Measurements from ENCODE around the gene PMIS2. TPM values are rescaled to one million over a fixed set of nuclear protein-coding genes. Genes with fewer than 3 reads are reported as not detected.

The PMIS2 gene
- total and polyA plus RNA-seq, 2 of the 8 experiments (the other 6 are each of a cell fraction or from before 2014, with no cell fraction given) = not detected

- no peak overlapping the region for H3K23ac ChIP-seq (ENCODE audit: insufficient read length)
- no peaks in the 10 kb centered on the region for H3K79me1 ChIP-seq (ENCODE audit: low read depth, low read length)
- CTCF ChIA-PET (ENCODE audit: partially characterized antibody) = interaction anchor here (1.6 to 10.2 kb wide), 8 partner anchors 13 to 66 kb away, joined by 6 to 90 read pairs (median 17); partner anchors contain the start of gene ATP4A
These were observed 4.9 kb downstream of the PMIS2 start for GRCh38 chr19:35590875-35591274.

More at GRCh38 chr19:35590875-35591274, 4.9 kb downstream of the PMIS2 start:
- Histone ChIP-seq H3K9ac (replicated peaks in 1 of 4; ENCODE audit: extremely low read depth in 1 of 4, low read depth in 3 of 4, low read length in 3 of 4) (no peak overlapping the region), H2BK5ac (ENCODE audit: low read depth, low read length) (no peak overlapping the region), H3K56ac (replicated peaks; ENCODE audit: insufficient read length, low read depth, low read length) (no peak overlapping the region), H3K4me3 (ENCODE audit: extremely low read depth in 1 of 4, insufficient read depth in 2 of 4, low read depth in 3 of 4, low read length in 4 of 4) (no peak overlapping the region), H3K4me1 (replicated peaks in 1 of 4; ENCODE audit: control insufficient read depth in 3 of 4, insufficient read depth in 4 of 4, low read length in 3 of 4) (no peaks in the 10 kb centered on the region), H3K4ac (replicated peaks; ENCODE audit: insufficient read length, low read depth, low read length) (no peak overlapping the region), H3K27me3 (replicated peaks in 1 of 4; ENCODE audit: control insufficient read depth in 3 of 4, extremely low read depth in 1 of 4, insufficient read depth in 3 of 4, low read length in 3 of 4) (no peaks in the 10 kb centered on the region; a peak in 1 of 7 replicates), H2BK12ac (ENCODE audit: low read depth, low read length) (no peak overlapping the region), H3K9me3 (ENCODE audit: insufficient read depth in 2 of 2, low read depth in 1 of 2, low read length in 1 of 2) (no peaks in the 10 kb centered on the region; a peak in 1 of 4 replicates), H2BK15ac (ENCODE audit: low read length) (no peak overlapping the region), H2BK20ac (ENCODE audit: low read length) (no peak overlapping the region), H3K23me2 (ENCODE audit: low read depth, low read length) (no peaks in the 10 kb centered on the region), H3K18ac (ENCODE audit: extremely low read depth, low read length) (no peak overlapping the region), H3K79me2 (ENCODE audit: control insufficient read depth in 1 of 2, insufficient read depth in 2 of 2, low read length in 2 of 2) (no peaks in the 10 kb centered on the region), H2AK5ac (ENCODE audit: low read depth, low read length) (no peak overlapping the region), H3K14ac (ENCODE audit: insufficient read length) (no peak overlapping the region), H4K8ac (ENCODE audit: extremely low read depth, insufficient read depth, low read length) (no peak overlapping the region), H4K91ac (replicated peaks; ENCODE audit: insufficient read length, low read length) (no peak overlapping the region), H2BK120ac (replicated peaks; ENCODE audit: low read depth, low read length) (no peak overlapping the region), H3K27ac (ENCODE audit: low read depth, low read length) (no peak overlapping the region), H4K5ac (ENCODE audit: insufficient read length, low read depth, low read length) (no peak overlapping the region), H2AFZ (ENCODE audit: low read length) (no peak overlapping the region), H3K4me2 (ENCODE audit: insufficient read depth in 1 of 2, low read depth in 2 of 2, low read length in 2 of 2) (no peak overlapping the region), H4K20me1 (replicated peaks in 1 of 2; ENCODE audit: control insufficient read depth in 1 of 2, insufficient read depth in 2 of 2, low read length in 2 of 2) (no peaks in the 10 kb centered on the region), H3K36me3 (ENCODE audit: control insufficient read depth in 2 of 4, insufficient read depth in 4 of 4, low read length in 3 of 4) (no peaks in the 10 kb centered on the region)
- POLR2A ChIA-PET (ENCODE audit: partially characterized antibody) = interaction anchor here (1.3 to 1.7 kb wide), 2 partner anchors 39 to 82 kb away, joined by 3 to 4 read pairs; no protein-coding TSS in a partner anchor
- WGBS, 2 experiments (ENCODE audit: extremely low coverage in 1 of 2, insufficient coverage in 1 of 2, insufficient read length in 1 of 2, insufficient replicate concordance in 2 of 2, low coverage in 1 of 2, low lambda C conversion rate in 2 of 2, missing lambda C conversion rate in 1 of 2) = 98% methylated on average over 3 of the region's 3 CpGs; no CpG with 5 or more reads in 1 of the 2 experiments
- FAIRE-seq = no peak
- no peak for DNase-seq (ENCODE audit: low read depth in 1 of 2, low spot score in 2 of 2)
- TF ChIP-seq PHF8 (conservative IDR thresholded peaks at IDR 0.05; ENCODE audit: low read depth, low read length) (no peak), SRF (IDR thresholded peaks at IDR 0.05; ENCODE audit: low read depth, low read length) (no peak), ATF2 (IDR thresholded peaks at IDR 0.05; ENCODE audit: low read length) (no peak), RFX5 (IDR thresholded peaks at IDR 0.05; ENCODE audit: borderline replicate concordance, low read depth, low read length) (no peak), SP4 (IDR thresholded peaks at IDR 0.05; ENCODE audit: low read length) (no peak), POU5F1 (IDR thresholded peaks at IDR 0.05; ENCODE audit: low read depth, low read length) (no peak), CEBPB (IDR thresholded peaks at IDR 0.05; ENCODE audit: low read depth, low read length) (no peak), TEAD4 (IDR thresholded peaks at IDR 0.05; ENCODE audit: low read depth, low read length) (no peak), BRCA1 (IDR thresholded peaks at IDR 0.05; ENCODE audit: low read depth, low read length) (no peak), SIN3A (conservative IDR thresholded peaks at IDR 0.05 in 1 of 2, IDR thresholded peaks at IDR 0.05 in 1 of 2; ENCODE audit: low read depth in 1 of 2, low read length in 2 of 2) (no peak), NRF1 (IDR thresholded peaks at IDR 0.05; ENCODE audit: low read depth, low read length) (no peak), SIRT6 (IDR thresholded peaks at IDR 0.05; ENCODE audit: low read length) (no peak)
